Right lobe of liver (tissue), 6 donors: Measurements from ENCODE around the gene ATP2B3. TPM values are rescaled to one million over a fixed set of nuclear protein-coding genes. Genes with fewer than 3 reads are reported as not detected.

Experiments used
- ATAC-seq, 4 donors: fragments of 200-7000 bp; cut with Tn5 transposase; one replicate each; pipeline ENCODE4 v1.9.1; 2020; ENCODE audit warnings: mild to moderate bottlenecking in 4 of 4, moderate library complexity in 4 of 4
- DNase-seq, 3 donors: peaks; one replicate each; pipeline ENCODE4 v3.0.0-alpha.2; 2020
- H3K27ac ChIP-seq, 3 donors: fragments of 200-600 bp; one replicate each; pipeline ENCODE4 v1.8.0; 2022
- H3K27me3 ChIP-seq, 2 donors: fragments of 200-600 bp; one replicate each; pipeline ENCODE4 v1.8.0; 2022
- H3K36me3 ChIP-seq, 4 donors: fragments of 200-600 bp; sonication (generic) in 1 of 4; one replicate each; pipeline versions ENCODE4 v1.5.1 to v1.8.0; 2017 to 2022; ENCODE audit warnings: control low read depth in 1 of 4
- H3K4me1 ChIP-seq, 4 donors: fragments of 200-600 bp; sonication (generic) in 1 of 4; one replicate each; pipeline versions ENCODE4 v1.5.1 to v1.8.0; 2017 to 2022; ENCODE audit warnings: control low read depth in 1 of 4
- H3K4me3 ChIP-seq, 3 donors: fragments of 200-600 bp; one replicate each; pipeline ENCODE4 v1.8.0; 2022
- H3K9me3 ChIP-seq, 4 donors: fragments of 200-600 bp; sonication (generic) in 1 of 4; one replicate each; pipeline versions ENCODE4 v1.5.1 to v1.8.0; 2017 to 2022; ENCODE audit warnings: control low read depth in 1 of 4
- POLR2A ChIP-seq: fragments of 450-650 bp; IDR thresholded peaks from one replicate; pipeline ENCODE4 v1.6.1; 2017; ENCODE audit warnings: antibody characterized with exemption, mild to moderate bottlenecking
- WGBS: methylation state at CpG from one replicate; pipeline ENCODE4 v1.1.6; 2018; ENCODE audit warnings: low coverage, low lambda C conversion rate; ENCODE audit not compliant: insufficient coverage; ENCODE audit errors: missing lambda C conversion rate; 5-methylcytosine and 5-hydroxymethylcytosine counted together
- intact Hi-C, 2 donors: fragments of 100-400 bp; cut with DNase I; formaldehyde crosslinking; loops; one replicate each; pipeline versions ENCODE4 v1.11.2 to v1.14.1; 2022
- total RNA-seq, 6 experiments: library from RNA; depleted of rRNA in 2 of 6; stranded (reverse); fragments of >200 nt in 2 of 6; fragmentation: NEBNext Ultra II Directional in 3 of 6; extraction: Animal tissue kit (Norgen Biotek cat#: 25700) in 3 of 6; gene quantifications; one replicate each; pipeline versions ENCODE4 v1.1.0 to v1.2.4, GENCODE V29; 2016 to 2023
- TF ChIP-seq, protein P1 (sequence below), 4 donors: fragments of 200-600 bp in 3 of 4; fragments of 450-650 bp in 1 of 4; IDR thresholded peaks; one replicate each; pipeline versions ENCODE4 v1.5.1 to v1.8.0; 2016 to 2022; ENCODE audit warnings: antibody characterized with exemption in 4 of 4, mild to moderate bottlenecking in 2 of 4
- donor health status: DM: no; HTN: yes; CAD: no.
- donor health status: DM: no; HTN: no; CAD: no.
- donor health status: DM: no; HTN: no; CAD: no.
- donor health status: DM: no; HTN: yes; CAD: no.
- donor health status: DM: no; HTN: yes; CAD: no.

Gene ATP2B3
- total RNA-seq, 6 experiments from 2014 or later = 0.07 TPM; not detected in 5

DNA sequence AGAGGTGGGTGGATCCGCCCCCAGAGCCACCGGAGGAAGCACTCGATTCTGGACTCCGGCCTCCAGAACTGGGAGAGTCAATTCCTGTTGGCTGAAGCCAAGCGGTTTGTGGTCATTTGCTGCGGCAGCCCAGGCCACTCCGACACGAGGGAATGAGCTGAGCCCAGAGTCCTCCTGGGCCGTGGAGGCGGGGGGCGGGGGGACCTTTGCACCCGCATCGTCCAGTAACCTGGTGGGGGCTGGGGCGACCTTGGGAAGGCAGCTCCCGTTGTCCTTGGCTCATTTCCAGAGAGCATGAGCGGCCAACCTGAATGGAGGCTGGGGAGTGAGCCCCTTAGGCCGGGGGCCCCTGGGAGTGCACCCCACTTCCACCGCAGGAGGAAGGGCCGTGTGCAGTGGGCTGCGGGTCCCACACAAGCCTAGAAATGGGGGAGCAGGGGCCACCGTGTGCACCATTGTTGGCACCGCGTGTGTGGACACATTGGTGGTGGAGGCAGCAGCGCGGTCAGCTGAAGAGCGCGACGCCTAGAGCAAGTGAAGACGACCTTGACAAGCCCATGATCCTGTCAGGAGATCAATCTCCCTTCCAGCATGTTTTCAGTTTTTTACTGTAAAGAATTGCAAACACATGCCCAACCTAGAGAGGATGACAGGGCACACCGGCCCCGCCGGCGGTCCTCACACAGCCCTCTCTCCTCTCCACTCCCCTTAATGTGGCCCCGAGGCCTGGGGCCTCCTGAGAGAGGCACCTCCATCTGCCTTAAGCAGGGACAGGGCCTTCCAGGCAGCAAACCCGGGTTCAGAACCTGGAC, 109.6 kb downstream of the ATP2B3 start:
- peak; percentile 56 for TF ChIP-seq POLR2A
- TF ChIP-seq, protein P1, sequence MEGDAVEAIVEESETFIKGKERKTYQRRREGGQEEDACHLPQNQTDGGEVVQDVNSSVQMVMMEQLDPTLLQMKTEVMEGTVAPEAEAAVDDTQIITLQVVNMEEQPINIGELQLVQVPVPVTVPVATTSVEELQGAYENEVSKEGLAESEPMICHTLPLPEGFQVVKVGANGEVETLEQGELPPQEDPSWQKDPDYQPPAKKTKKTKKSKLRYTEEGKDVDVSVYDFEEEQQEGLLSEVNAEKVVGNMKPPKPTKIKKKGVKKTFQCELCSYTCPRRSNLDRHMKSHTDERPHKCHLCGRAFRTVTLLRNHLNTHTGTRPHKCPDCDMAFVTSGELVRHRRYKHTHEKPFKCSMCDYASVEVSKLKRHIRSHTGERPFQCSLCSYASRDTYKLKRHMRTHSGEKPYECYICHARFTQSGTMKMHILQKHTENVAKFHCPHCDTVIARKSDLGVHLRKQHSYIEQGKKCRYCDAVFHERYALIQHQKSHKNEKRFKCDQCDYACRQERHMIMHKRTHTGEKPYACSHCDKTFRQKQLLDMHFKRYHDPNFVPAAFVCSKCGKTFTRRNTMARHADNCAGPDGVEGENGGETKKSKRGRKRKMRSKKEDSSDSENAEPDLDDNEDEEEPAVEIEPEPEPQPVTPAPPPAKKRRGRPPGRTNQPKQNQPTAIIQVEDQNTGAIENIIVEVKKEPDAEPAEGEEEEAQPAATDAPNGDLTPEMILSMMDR (IDR thresholded peaks at IDR 0.05) = no peak
- H3K27ac ChIP-seq = peak overlapping the region in 2 of 3 donors; percentile 72 to 87
- intact Hi-C loops = no loop called here

DNA sequence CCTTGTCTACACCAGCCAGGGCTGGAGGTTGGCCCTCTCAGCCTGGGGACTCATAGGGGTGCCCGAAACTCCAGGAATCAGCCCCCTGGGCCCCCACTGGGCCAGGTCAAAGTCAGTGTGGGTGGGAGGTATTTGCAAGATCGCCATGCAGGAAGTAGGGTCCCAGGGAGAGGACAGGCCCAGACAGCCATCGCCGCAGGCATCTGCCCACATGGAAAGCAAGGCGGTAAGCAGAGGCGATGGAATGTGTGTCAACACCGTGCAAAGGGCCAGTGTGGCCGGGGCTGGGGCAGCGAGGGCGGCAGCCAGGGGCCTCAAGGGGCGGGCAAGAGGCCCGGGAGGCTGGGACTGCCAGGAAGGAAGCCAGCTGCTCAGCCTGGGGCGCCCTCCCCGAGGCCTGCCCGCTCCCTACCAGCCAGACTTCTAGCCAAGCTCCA, 110.3 kb downstream of the ATP2B3 start:
- 31% methylated on average over 7 of the region's 15 CpGs for WGBS
- Histone ChIP-seq H3K9me3 (no peaks in the 10 kb centered on the region), H3K27me3 (no peaks in the 10 kb centered on the region), H3K36me3 (no peaks in the 10 kb centered on the region), H3K4me1 (peaks cover 0 to 10% (median 0%) of the 10 kb centered on the region in 4 donors), H3K4me3 (peak overlapping the region in 1 of 3 donors; percentile 59), H3K27ac (peak overlapping the region in 2 of 3 donors; percentile 31 to 51)
- intact Hi-C loops = no loop called here
- TF ChIP-seq, protein P1 (IDR thresholded peaks at IDR 0.05) = no peak
- no peak for TF ChIP-seq POLR2A
- peak; percentile 6 to 28 (median 22) for ATAC-seq
- peak; percentile 36 to 74 (median 48) for DNase-seq

More for the DNA sequence above, 109.6 kb downstream of the ATP2B3 start:
- peak; percentile 40 to 61 (median 52) for ATAC-seq
- H3K9me3 ChIP-seq = no peaks in the 10 kb centered on the region
- H3K36me3 ChIP-seq = no peaks in the 10 kb centered on the region
- peak; percentile 74 to 89 (median 86) for DNase-seq
- H3K4me3 ChIP-seq = peak overlapping the region in 2 of 3 donors; percentile 59 to 64
- no peaks in the 10 kb centered on the region for H3K27me3 ChIP-seq
- WGBS = 20% methylated on average over 1 of the region's 35 CpGs
- peaks cover 0 to 10% (median 0%) of the 10 kb centered on the region in 4 donors for H3K4me1 ChIP-seq

DNA sequence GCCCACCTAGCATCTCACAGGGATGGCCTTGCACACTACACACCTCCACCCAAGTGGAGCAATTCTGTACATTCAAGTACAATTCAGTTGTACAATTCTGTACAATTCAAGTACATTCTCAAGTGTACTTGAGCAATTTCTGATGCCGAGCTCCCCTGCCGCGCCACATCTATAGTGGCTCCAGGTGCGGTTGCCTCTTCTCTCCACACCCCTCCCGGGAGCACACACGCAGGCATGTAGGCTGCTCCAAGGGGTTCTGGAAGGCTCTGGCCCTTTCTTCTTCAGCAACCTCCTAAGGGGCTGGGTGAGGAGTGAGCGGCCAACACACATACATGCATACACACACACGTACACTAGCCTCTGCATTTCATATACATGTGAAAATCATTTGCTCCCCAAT, 110.7 kb downstream of the ATP2B3 start:
- Histone ChIP-seq H3K27ac (peak overlapping the region in 1 of 3 donors; percentile 51), H3K36me3 (no peaks in the 10 kb centered on the region), H3K9me3 (no peaks in the 10 kb centered on the region), H3K27me3 (no peaks in the 10 kb centered on the region), H3K4me3 (no peak overlapping the region), H3K4me1 (peaks cover 0 to 10% (median 0%) of the 10 kb centered on the region in 4 donors)
- no CpG with 5 or more reads among the region's 8 CpGs for WGBS
- intact Hi-C loops = no loop called here
- no peak for TF ChIP-seq POLR2A
- TF ChIP-seq, protein P1 (IDR thresholded peaks at IDR 0.05) = no peak
- DNase-seq (peak in 1 of 3 donors; percentile 11), ATAC-seq (no peak)

DNA sequence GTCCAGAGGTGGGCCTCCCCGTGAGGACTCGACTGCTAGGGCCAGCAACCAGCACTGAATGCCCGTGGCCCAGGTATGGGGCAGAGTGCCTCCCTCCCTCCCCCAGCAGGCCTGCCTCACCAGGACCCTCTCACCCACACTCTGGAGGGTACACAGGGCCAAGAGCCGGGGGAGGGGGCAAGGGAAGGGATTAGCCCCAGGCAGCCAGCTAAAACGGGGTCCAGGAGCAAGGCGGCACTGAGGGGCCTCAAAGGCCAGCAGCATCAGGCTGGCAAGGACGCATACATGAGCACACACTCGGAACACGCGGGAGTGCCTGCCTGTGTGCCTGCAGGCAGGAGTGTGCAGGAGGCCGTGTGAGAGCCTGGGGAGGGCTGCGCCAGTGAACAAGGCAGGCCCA, 111.2 kb downstream of the ATP2B3 start:
- Histone ChIP-seq H3K9me3 (no peaks in the 10 kb centered on the region), H3K27me3 (no peaks in the 10 kb centered on the region), H3K4me3 (no peak overlapping the region), H3K4me1 (peaks cover 0 to 10% (median 0%) of the 10 kb centered on the region in 4 donors), H3K27ac (no peak overlapping the region), H3K36me3 (no peaks in the 10 kb centered on the region)
- intact Hi-C loops = no loop called here
- no peak for TF ChIP-seq POLR2A
- TF ChIP-seq, protein P1 (IDR thresholded peaks at IDR 0.05) = no peak
- DNase-seq (peak in 2 of 3 donors; percentile 16 to 54), ATAC-seq (peak in 1 of 4 donors; percentile 2)
- WGBS = no CpG with 5 or more reads among the region's 12 CpGs
